Measurements from ENCODE around the gene GAS2L3. TPM values are rescaled to one million over a fixed set of nuclear protein-coding genes. Genes with fewer than 3 reads are reported as not detected.
A peak's percentile ranks its signal among the peaks of the same experiment; 100 is the strongest.

Gene GAS2L3
- total and polyA plus RNA-seq, 9 of the 15 experiments (the other 6 are each of a cell fraction or from before 2014, with no cell fraction given) = 1.5 to 9.8 (median 3.5) TPM

DNA sequence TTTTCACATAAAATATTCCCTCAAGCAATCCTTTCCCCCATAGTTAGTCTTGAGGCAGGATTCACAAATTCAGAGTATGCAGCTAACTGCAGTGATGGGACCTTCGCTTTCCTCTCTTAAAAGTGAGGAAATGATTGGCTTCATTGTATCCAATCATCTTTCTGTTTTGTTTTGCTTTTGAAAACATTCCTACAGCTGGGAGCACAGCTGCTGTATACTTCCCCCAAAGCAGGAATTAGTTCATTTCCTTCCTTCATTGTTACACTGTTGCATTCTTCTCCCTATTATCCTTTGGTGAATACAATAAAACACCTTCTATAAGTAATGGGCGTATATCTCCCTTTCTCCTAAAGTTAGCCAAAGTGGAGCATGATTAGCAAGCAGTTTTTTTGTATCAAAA lies 9.4 kb upstream of the GAS2L3 start:
- Histone ChIP-seq H3K4me1 (replicated peaks in 1 of 2; ENCODE audit: control insufficient read depth in 2 of 2, insufficient read depth in 2 of 2, low read length in 2 of 2) (no peaks in the 10 kb centered on the region), H3K79me2 (ENCODE audit: control insufficient read depth, insufficient read depth, low read length) (no peaks in the 10 kb centered on the region), H3K36me3 (ENCODE audit: control insufficient read depth, insufficient read depth, low read length) (no peaks in the 10 kb centered on the region), H4K20me1 (replicated peaks; ENCODE audit: control insufficient read depth, insufficient read depth, low read length) (no peaks in the 10 kb centered on the region), H3K4me2 (ENCODE audit: insufficient read depth, low read length) (no peak overlapping the region), H3K9ac (ENCODE audit: insufficient read depth in 1 of 2, low read depth in 2 of 2, low read length in 2 of 2) (no peak overlapping the region), H3K9me3 (replicated peaks; ENCODE audit: control insufficient read depth, insufficient read depth, low read depth, low read length) (no peaks in the 10 kb centered on the region), H3K27ac (ENCODE audit: extremely low read depth, low read depth, low read length) (no peak overlapping the region), H3K9me1 (ENCODE audit: control insufficient read depth, insufficient read depth, low read length) (no peaks in the 10 kb centered on the region), H2AFZ (ENCODE audit: low read depth, low read length) (no peak overlapping the region), H3K4me3 (no peak overlapping the region), H3K27me3 (ENCODE audit: control insufficient read depth in 2 of 2, insufficient read depth in 2 of 2, low read length in 2 of 2) (peaks cover 0 to 5% of the 10 kb centered on the region in 2 experiments; a peak in 1 of 5 replicates)
- intact Hi-C loops (cut with micrococcal nuclease) (no loop called here), in situ Hi-C loops (cut with MboI) (no loop called here)
- no TSS peak for BruUV-seq (replicated peaks)
- WGBS (ENCODE audit: insufficient coverage, low coverage, missing lambda C conversion rate) = 3% methylated on average over 2 of the region's 2 CpGs
- ChIA-PET POLR2A (no interaction called here), CTCF (ENCODE audit: low intra/inter-chr PET ratio) (no interaction called here)
- FAIRE-seq (no peak), DNase-seq (ENCODE audit: extremely low read depth in 1 of 4, low spot score in 3 of 4) (no peak), ATAC-seq (no peak)
- TF ChIP-seq, protein P1, sequence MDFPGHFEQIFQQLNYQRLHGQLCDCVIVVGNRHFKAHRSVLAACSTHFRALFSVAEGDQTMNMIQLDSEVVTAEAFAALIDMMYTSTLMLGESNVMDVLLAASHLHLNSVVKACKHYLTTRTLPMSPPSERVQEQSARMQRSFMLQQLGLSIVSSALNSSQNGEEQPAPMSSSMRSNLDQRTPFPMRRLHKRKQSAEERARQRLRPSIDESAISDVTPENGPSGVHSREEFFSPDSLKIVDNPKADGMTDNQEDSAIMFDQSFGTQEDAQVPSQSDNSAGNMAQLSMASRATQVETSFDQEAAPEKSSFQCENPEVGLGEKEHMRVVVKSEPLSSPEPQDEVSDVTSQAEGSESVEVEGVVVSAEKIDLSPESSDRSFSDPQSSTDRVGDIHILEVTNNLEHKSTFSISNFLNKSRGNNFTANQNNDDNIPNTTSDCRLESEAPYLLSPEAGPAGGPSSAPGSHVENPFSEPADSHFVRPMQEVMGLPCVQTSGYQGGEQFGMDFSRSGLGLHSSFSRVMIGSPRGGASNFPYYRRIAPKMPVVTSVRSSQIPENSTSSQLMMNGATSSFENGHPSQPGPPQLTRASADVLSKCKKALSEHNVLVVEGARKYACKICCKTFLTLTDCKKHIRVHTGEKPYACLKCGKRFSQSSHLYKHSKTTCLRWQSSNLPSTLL (IDR thresholded peaks at IDR 0.05) = no peak

DNA sequence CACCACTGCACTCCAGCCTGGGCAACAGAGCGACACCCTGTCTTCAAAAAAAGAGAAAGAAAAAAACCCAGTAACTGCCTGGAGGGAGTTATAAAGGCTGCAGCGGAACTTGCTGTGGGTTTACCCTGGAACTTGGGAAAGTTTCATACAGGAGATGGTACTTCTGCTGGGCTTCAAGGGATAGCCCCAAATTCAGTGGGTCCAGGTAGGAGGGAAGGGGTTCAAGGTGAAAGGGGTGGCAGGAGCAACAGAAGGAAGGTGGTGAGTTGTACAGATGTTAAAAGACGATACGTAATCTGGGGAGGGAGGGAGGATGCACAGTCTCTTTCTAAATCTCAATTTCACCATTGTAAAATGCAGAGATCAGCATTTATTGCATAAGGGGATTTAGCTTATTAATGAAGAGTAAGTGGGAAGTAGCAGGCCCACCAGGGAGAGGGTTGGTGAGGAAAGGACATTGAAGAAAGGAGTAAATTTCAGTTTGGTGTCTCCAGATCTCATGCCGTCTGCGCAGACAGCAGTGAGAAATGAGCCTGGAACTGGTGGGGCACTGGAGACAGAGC lies 8.5 kb upstream of the GAS2L3 start:
- Histone ChIP-seq H4K20me1 (replicated peaks; ENCODE audit: control insufficient read depth, insufficient read depth, low read length) (no peaks in the 10 kb centered on the region), H3K27ac (ENCODE audit: extremely low read depth, low read depth, low read length) (no peak overlapping the region), H3K79me2 (ENCODE audit: control insufficient read depth, insufficient read depth, low read length) (no peaks in the 10 kb centered on the region), H3K9ac (ENCODE audit: insufficient read depth in 1 of 2, low read depth in 2 of 2, low read length in 2 of 2) (no peak overlapping the region), H3K4me1 (replicated peaks in 1 of 2; ENCODE audit: control insufficient read depth in 2 of 2, insufficient read depth in 2 of 2, low read length in 2 of 2) (no peaks in the 10 kb centered on the region), H3K9me3 (replicated peaks; ENCODE audit: control insufficient read depth, insufficient read depth, low read depth, low read length) (no peaks in the 10 kb centered on the region), H3K9me1 (ENCODE audit: control insufficient read depth, insufficient read depth, low read length) (no peaks in the 10 kb centered on the region), H3K36me3 (ENCODE audit: control insufficient read depth, insufficient read depth, low read length) (no peaks in the 10 kb centered on the region), H3K4me2 (ENCODE audit: insufficient read depth, low read length) (no peak overlapping the region), H2AFZ (ENCODE audit: low read depth, low read length) (no peak overlapping the region), H3K4me3 (no peak overlapping the region), H3K27me3 (ENCODE audit: control insufficient read depth in 2 of 2, insufficient read depth in 2 of 2, low read length in 2 of 2) (peaks cover 0 to 5% of the 10 kb centered on the region in 2 experiments; a peak in 1 of 5 replicates)
- in situ Hi-C loops (cut with MboI) (no loop called here), intact Hi-C loops (cut with micrococcal nuclease) (no loop called here)
- ATAC-seq = no peak
- WGBS (ENCODE audit: insufficient coverage, low coverage, missing lambda C conversion rate) = 1% methylated on average over 6 of the region's 6 CpGs
- BruUV-seq (replicated peaks) = no TSS peak
- CTCF ChIA-PET (ENCODE audit: low intra/inter-chr PET ratio) = no interaction called here
- no peak for DNase-seq (ENCODE audit: extremely low read depth in 1 of 4, low spot score in 3 of 4)
- no peak for FAIRE-seq
- POLR2A ChIA-PET = no interaction called here
- no peak for TF ChIP-seq ZFX (CRISPR knock-in tag; IDR thresholded peaks at IDR 0.05)
- TF ChIP-seq NR1H2 (CRISPR knock-in tag; IDR thresholded peaks at IDR 0.05) = no peak
- no peak for TF ChIP-seq FOXA3 (CRISPR knock-in tag; conservative IDR thresholded peaks at IDR 0.05 in 1 of 2, IDR thresholded peaks at IDR 0.05 in 1 of 2)
- no peak for TF ChIP-seq ZNF695 (CRISPR knock-in tag; IDR thresholded peaks at IDR 0.05)
- no peak for TF ChIP-seq SIN3B (IDR thresholded peaks at IDR 0.05; ENCODE audit: low read depth)
- no peak for TF ChIP-seq ZNF79 (CRISPR knock-in tag; IDR thresholded peaks at IDR 0.05; ENCODE audit: low read depth)
- TF ChIP-seq ZNF766 (CRISPR knock-in tag; conservative IDR thresholded peaks at IDR 0.05) = no peak
- peak; percentile 59 for TF ChIP-seq C11orf30 (IDR thresholded peaks at IDR 0.05; ENCODE audit: low read depth)
- no peak for TF ChIP-seq DMBX1 (CRISPR knock-in tag; IDR thresholded peaks at IDR 0.05; ENCODE audit: borderline replicate concordance)
- TF ChIP-seq MAFK (IDR thresholded peaks at IDR 0.05; ENCODE audit: low read length) = peak; percentile 35; the same call in 1 of the 2 replicates
- peak; percentile 39; the same call in 1 of the 2 replicates for TF ChIP-seq MAFF (IDR thresholded peaks at IDR 0.05; ENCODE audit: low read length)
- TF ChIP-seq CBFA2T3 (IDR thresholded peaks at IDR 0.05) = no peak
